Colon (tissue), 2 donors: Measurements from ENCODE around the gene MYLK3.
"Not testable (repeated sequence)": the region's sequence is repeated elsewhere in the genome, so short reads cannot be mapped to it uniquely, and the experiment has no call there.

Experiments used
- FAIRE-seq: peaks from 2 replicates; lab custom pipeline; 2012; peaks lifted over from hg19 to GRCh38; lab: Jason Lieb, UNC
- donor health status: control.
- donor health status: control.

Gene MYLK3

GRCh38 chr16:46689365-46690280 lies 58.5 kb downstream of the MYLK3 start, which contains the start of gene ORC6:
Gene ORC6 (plus strand): TSS chr16:46689659. CDS start chr16:46689706, 47 bp downstream.
- no peak for FAIRE-seq

GRCh38 chr16:46688654-46689364 lies 59.3 kb downstream of the MYLK3 start, which contains the start of gene VPS35:
Gene VPS35 (minus strand): TSS chr16:46689178. CDS start chr16:46689133, 45 bp downstream.
- FAIRE-seq: no peak

GRCh38 chr16:46688101-46688653 lies 60.0 kb downstream of the MYLK3 start:
- no peak for FAIRE-seq

GRCh38 chr16:46687486-46687885 lies 60.7 kb downstream of the MYLK3 start:
- no peak for FAIRE-seq

GRCh38 chr16:46686815-46687473 lies 61.2 kb downstream of the MYLK3 start:
- FAIRE-seq: no peak

GRCh38 chr16:46681867-46682266 lies 66.3 kb downstream of the MYLK3 start:
- FAIRE-seq: peak; percentile 5

GRCh38 chr16:46677943-46678342 lies 70.2 kb downstream of the MYLK3 start:
- FAIRE-seq: not testable (repeated sequence)

- FAIRE-seq: no peak
Observed at GRCh38 chr16:46673320-46674013, 74.7 kb downstream of the MYLK3 start.

- no peak for FAIRE-seq
Observed at GRCh38 chr16:46662123-46662522, 86.0 kb downstream of the MYLK3 start.

- no peak for FAIRE-seq
Observed at GRCh38 chr16:46658925-46659324, 89.2 kb downstream of the MYLK3 start.
